Measurements from ENCODE around the gene HOXB1. TPM values are rescaled to one million over a fixed set of nuclear protein-coding genes. Genes with fewer than 3 reads are reported as not detected.
"Not testable (repeated sequence)": the region's sequence is repeated elsewhere in the genome, so short reads cannot be mapped to it uniquely, and the experiment has no call there.

The HOXB1 gene
- total RNA-seq, 1 donor from 2014 or later = 0.96 TPM

DNA sequence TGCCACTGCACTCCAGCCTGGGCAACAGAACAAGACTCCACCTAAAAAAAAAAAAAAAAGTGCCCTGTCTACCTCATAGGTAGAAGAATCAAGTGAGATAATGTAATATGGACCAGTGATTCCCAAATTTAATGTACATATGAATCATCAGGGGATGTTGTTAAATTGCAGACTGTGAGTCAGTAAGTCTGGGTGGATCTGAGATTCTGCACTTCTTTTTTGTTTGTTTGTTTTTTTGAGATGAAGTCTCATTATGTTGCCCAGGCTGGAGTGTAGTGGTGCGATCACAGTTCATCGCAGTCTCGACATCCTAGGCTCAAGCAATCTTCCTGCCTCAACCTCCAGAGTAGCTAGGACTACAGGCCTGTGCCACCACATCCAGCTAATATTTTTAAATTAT is 31.6 kb downstream of the HOXB1 start:
- DNase-seq (ENCODE audit: low spot score) = no peak

DNA sequence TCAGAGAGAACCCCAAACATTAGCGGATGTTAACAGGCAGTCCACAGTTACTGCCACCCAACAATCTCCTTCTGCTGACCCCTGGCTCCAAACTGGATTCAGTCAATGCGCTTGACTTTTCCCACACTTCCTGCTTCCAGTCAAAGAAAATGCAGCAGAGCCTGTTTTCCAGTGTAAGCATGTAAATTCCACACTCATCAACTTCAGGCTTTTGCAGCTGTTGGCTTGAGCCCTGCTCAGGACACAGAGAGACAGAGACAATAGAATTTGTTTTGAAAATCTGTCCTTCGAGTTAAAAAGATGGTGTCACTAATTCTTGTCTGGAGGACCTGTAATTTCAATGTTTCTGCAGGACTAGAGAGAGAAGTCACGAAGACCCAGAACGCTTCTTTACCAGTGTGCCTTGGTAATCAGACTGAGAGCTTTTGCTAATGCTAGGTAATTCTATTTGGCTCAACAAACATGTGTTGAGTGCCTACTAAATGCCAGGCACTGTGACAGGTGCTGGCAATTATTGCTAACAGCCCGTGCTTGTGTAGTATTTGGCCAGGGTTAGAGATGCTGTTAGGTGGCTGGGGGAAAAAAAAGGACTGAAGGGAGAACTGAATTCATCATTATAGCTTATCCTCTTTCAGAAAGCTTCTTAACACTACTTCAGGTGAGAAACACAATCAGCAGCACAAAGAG is 32.5 kb downstream of the HOXB1 start:
- peak; percentile 61 for DNase-seq (ENCODE audit: low spot score)

GRCh38 chr17:48497103-48497502 is 33.7 kb downstream of the HOXB1 start:
- peak; percentile 91 for DNase-seq (ENCODE audit: low spot score)

GRCh38 chr17:48494335-48494734 is 36.5 kb downstream of the HOXB1 start:
- DNase-seq (ENCODE audit: low spot score) = no peak

GRCh38 chr17:48492401-48493298 is 38.2 kb downstream of the HOXB1 start:
- peak; percentile 68 for DNase-seq (ENCODE audit: low spot score)

DNA sequence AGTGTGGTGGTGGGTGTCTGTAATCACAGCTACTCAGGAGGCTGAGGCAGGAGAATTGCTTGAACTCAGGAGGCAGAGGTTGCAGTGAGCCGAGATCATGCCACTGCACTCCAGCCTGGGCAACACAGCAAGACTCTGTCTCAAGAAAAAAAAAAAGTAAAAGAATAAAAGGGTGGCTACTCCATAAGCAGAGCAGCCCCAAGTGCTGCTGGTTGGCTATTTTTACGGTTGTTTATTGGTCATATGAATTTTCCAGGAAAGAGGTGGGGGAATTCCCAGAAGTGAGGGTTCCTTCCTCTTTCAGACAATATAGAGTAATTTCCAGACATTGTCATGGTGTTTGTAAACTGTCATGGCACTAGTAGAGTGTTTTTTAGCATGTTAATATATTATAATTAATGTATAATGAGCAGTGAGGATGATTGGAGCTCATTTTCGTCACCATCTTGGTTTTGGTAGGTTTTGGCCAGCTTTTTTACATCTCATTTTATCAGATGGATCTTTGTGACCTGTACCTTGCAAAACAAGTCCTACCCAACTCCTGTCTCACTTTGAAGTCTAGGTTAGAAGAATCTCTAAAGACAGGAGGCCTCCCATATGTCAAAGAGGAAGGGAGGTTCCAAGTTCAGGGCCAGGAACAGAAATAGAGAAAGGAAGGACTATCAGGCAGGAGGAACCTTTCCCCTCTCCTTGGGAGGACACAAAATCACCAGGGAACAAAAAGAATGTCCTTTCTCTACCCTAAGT is 39.1 kb downstream of the HOXB1 start:
- no peak for DNase-seq (ENCODE audit: low spot score)

GRCh38 chr17:48490451-48490892 is 40.3 kb downstream of the HOXB1 start:
- DNase-seq (ENCODE audit: low spot score) = no peak

DNA sequence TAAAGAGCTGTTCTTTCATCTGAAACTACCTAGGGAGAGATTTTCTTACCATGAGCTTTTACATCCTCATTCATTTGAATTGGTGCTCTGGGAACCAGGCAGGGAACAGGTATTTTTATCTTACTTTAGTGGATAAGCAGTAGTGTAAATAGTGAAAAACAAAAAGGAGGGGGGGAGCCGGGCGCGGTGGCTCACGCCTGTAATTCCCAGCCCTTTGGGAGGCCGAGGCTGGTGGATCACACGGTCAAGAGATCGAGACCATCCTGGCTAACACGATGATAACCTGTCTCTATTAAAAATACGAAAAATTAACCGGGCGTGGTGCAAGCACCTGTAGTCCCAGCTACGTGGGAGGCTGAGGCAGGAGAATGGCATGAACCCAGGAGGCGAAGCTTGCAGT is 41.0 kb downstream of the HOXB1 start:
- no peak for DNase-seq (ENCODE audit: low spot score)

GRCh38 chr17:48488548-48489106 is 42.2 kb downstream of the HOXB1 start:
- DNase-seq (ENCODE audit: low spot score) = peak; percentile 85

GRCh38 chr17:48487221-48487620 is 43.6 kb downstream of the HOXB1 start:
- no peak for DNase-seq (ENCODE audit: low spot score)

DNA sequence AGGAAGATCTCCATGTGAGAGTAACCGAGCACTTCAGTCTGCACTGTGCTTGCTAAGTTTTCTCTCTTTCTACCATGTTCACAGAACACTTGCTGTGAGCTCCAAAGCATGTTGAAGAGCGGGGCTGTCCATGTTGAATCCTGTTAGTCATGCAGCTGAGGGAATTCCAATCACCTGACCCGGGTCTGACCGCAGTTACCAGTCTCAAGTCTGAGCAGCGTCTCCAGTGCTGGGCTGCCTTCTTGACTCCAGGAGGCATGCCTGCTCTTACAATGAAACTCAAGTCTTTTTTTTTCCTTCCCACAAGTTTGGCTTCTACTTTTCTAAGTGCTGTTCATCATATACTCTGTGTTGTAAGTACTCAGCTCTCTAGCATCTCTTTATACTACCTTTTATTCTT is 44.3 kb downstream of the HOXB1 start:
- DNase-seq (ENCODE audit: low spot score) = peak; percentile 72

DNA sequence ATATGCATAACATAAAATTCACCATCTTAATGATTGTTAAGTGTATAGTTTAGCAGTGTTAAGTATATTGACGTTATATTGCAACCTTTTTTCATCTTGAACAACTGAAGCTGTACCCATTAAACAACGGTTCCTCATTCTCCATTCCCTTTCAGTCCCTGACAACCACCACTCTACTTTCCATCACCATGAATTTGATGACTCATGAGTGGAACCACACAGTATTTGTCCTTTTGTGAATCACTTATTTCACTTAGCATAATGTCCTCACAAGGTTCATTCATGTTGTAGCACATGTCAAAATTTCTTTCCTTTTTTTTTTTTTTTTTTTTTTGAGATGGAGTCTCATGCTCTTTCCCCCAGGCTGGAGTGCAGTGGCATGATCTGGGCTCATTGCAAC is 46.0 kb downstream of the HOXB1 start:
- no peak for DNase-seq (ENCODE audit: low spot score)

- DNase-seq (ENCODE audit: low spot score) = no peak
Measured at GRCh38 chr17:48484256-48484655, 46.6 kb downstream of the HOXB1 start.

DNA sequence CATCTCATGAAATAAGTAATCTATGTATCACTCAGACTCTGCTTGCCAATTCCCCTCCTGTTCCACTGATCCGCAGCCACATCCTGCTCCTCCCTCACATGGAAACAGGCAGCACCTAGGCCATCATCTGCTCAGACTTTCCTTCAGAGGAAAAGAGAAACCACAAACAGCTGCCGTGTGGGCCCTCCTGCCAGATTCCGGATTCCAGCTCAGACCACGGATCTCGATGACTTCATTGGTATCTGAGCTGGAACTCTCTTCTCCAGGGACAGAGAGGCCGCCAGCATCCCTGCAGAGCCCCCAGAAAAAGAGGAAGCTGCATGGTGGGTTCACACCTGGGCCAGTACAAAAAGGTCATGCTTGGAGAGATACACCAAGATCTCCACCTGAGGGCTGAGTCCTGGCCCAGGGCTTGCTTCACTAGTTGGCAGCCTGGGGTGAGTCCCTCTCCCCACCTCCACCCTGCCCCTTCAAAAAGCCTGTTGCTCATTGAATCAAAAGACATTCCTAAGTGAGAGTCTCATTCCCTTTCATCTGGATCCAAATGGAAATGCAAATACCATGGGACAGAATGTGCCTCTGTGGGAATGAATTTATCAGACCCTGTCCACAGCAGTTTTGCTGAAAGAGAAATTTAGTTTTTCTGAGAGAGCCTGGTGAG is 47.2 kb downstream of the HOXB1 start:
- peak; percentile 89 for DNase-seq (ENCODE audit: low spot score)

DNA sequence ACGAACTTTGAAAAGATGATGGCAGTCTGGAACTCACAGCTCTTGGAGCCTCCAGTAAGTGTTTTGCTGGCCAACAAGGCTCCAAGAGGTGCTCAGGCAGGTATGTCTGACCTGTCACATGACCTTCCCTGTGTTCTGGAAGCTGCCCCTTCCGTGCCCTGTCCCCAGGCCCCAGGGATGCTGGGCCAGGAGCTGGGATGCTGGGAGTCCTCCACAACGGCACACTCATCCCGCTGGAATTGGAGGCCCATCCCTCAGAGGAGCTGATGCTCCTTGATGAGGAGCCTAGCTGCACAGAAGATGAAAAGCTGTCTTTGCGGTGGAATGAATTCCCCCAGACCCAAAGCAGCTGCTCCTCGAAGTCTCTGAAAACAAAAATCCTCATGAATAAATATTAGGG is 47.8 kb downstream of the HOXB1 start:
- DNase-seq (ENCODE audit: low spot score) = no peak

DNA sequence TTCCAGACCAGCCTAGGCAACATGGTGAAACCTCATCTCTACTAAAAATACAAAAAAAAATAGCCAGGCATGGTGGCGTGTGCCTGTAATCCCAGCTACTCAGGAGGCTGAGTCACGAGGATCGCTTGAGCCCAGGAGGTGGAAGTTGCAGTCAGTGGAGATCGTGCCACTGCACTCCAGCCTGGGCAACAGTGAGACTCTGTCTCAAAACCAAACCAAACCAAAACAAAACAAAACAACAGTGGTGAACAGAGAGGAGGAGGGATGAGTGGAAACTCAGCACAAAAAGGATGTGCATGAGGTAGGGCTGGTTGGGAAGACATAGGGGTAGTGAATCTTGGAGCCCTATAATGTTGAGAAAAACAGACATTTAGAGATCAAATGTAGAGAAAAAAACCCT is 48.5 kb downstream of the HOXB1 start:
- not testable (repeated sequence) for DNase-seq (ENCODE audit: low spot score)

DNA sequence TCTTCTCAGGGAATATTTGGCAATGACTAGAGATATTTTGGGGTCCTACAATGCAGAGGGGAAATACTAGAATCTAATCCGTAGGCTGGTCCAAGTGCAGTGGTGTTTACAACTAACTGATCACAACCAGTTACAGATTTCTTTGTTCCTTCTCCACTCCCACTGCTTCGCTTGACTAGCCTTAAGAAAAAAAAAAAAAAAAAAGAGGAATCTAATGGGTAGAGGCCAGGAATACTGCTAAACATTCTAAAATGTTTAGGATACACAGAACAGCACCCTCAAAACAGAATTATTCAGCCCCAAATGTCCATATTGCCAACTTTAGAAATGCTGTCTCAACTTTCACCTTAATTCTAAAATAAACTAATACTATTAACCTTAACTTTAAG is 51.8 kb downstream of the HOXB1 start:
- DNase-seq (ENCODE audit: low spot score) = no peak

Data from umbilical cord (tissue), 2 donors.